ENCODE data around the gene LTA4H.

The LTA4H gene

GRCh38 chr12:95956557-95957145, 78.7 kb downstream of the LTA4H start:
- DNase-seq (ENCODE audit: low spot score) = no peak

GRCh38 chr12:95955549-95956159, 79.7 kb downstream of the LTA4H start:
- no peak for DNase-seq (ENCODE audit: low spot score)

GRCh38 chr12:95953000-95953399, 82.4 kb downstream of the LTA4H start:
- DNase-seq (ENCODE audit: low spot score) = no peak

GRCh38 chr12:95951515-95951914, 83.9 kb downstream of the LTA4H start:
- DNase-seq (ENCODE audit: low spot score) = no peak

All from kidney tubule cell (primary cell).